ENCODE measurements around the gene IMMP2L. TPM values are rescaled to one million over a fixed set of nuclear protein-coding genes. Genes with fewer than 3 reads are reported as not detected.

IMMP2L gene
- total and polyA plus RNA-seq, 4 donors: 24.3 to 32.9 (median 26.8) TPM

DNA sequence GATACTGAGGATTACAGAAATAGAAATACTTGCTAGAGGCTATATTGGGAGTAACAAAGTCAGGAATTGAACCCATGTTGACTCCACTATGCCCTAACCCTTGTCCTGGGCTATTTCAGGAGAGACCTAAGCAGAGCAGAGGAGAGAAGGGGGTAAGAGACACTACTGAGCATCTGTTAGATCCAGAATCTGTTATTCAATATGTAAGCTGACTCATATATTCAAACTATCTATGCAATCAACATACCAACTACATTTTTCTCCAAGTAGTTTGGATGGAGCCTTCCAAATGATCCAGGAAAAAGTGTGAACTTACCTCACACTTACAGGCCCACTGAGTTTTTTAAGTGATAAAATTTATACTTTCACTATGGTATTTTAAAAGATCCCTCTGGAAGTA is 216.1 kb downstream of the IMMP2L start:
- intact Hi-C loops (cut with DNase I): no loop called here
- no peak for ATAC-seq (ENCODE audit: low FRiP score)
- no peaks in the 10 kb centered on the region for H3K36me3 ChIP-seq (ENCODE audit: control insufficient read depth in 1 of 2, insufficient read depth in 2 of 2, low read length in 1 of 2)

GRCh38 chr7:111343017-111343416 is 219.3 kb downstream of the IMMP2L start:
- ATAC-seq (ENCODE audit: low FRiP score) (no peak), DNase-seq (no peak)
- peaks cover 2% of the 10 kb centered on the region for H3K9me3 ChIP-seq (ENCODE audit: control insufficient read depth, low read length)
- H3K27ac ChIP-seq (ENCODE audit: low read depth in 1 of 2, low read length in 2 of 2): no peak overlapping the region
- no peaks in the 10 kb centered on the region for H3K27me3 ChIP-seq (ENCODE audit: control insufficient read depth in 1 of 2, insufficient read depth in 2 of 2, low read length in 1 of 2)
- intact Hi-C loops (cut with DNase I): no loop called here
- H3K36me3 ChIP-seq (ENCODE audit: control insufficient read depth in 1 of 2, insufficient read depth in 2 of 2, low read length in 1 of 2): no peaks in the 10 kb centered on the region
- H3K4me3 ChIP-seq (ENCODE audit: low read length in 2 of 2): no peak overlapping the region
- peaks cover 0 to 3% of the 10 kb centered on the region in 2 donors for H3K4me1 ChIP-seq (ENCODE audit: control insufficient read depth in 1 of 2, insufficient read depth in 2 of 2, low read length in 2 of 2)

More for the DNA sequence above, 216.1 kb downstream of the IMMP2L start:
- Histone ChIP-seq H3K27me3 (ENCODE audit: control insufficient read depth in 1 of 2, insufficient read depth in 2 of 2, low read length in 1 of 2) (no peaks in the 10 kb centered on the region), H3K9me3 (ENCODE audit: control insufficient read depth, low read length) (peaks cover 2% of the 10 kb centered on the region), H3K4me1 (ENCODE audit: control insufficient read depth in 1 of 2, insufficient read depth in 2 of 2, low read length in 2 of 2) (peaks cover 0 to 3% of the 10 kb centered on the region in 2 donors), H3K27ac (ENCODE audit: low read depth in 1 of 2, low read length in 2 of 2) (no peak overlapping the region), H3K4me3 (ENCODE audit: low read length in 2 of 2) (no peak overlapping the region)
- no peak for DNase-seq

DNA sequence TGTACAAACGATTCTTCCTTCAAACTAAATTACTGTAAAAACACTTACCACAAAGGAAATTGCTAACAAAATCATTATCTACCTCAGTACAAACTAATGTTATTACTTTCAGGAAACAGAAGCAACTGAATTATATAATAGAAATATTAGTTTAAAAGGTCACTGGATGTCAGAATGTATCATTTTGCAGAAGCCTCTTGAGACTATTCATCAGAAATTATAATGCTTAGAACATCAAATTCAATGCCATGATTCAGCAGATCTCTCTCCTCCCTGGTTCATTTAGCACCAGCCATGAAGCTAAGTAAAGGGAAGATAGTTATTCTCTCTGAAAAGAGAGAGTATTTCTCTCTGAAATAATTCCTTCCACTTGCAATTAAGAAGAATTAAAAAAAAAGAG is 223.3 kb downstream of the IMMP2L start:
- Histone ChIP-seq H3K4me1 (ENCODE audit: control insufficient read depth in 1 of 2, insufficient read depth in 2 of 2, low read length in 2 of 2) (no peaks in the 10 kb centered on the region), H3K4me3 (ENCODE audit: low read length in 2 of 2) (no peak overlapping the region), H3K27me3 (ENCODE audit: control insufficient read depth in 1 of 2, insufficient read depth in 2 of 2, low read length in 1 of 2) (no peaks in the 10 kb centered on the region), H3K36me3 (ENCODE audit: control insufficient read depth in 1 of 2, insufficient read depth in 2 of 2, low read length in 1 of 2) (no peaks in the 10 kb centered on the region), H3K9me3 (ENCODE audit: control insufficient read depth, low read length) (peaks cover under 1% of the 10 kb centered on the region), H3K27ac (ENCODE audit: low read depth in 1 of 2, low read length in 2 of 2) (no peak overlapping the region)
- ATAC-seq (ENCODE audit: low FRiP score) (no peak), DNase-seq (no peak)
- intact Hi-C loops (cut with DNase I): no loop called here
- WGBS, 2 donors: 70 to 75% methylated on average over 1 of the region's 1 CpG

- DNase-seq: no peak
- no peak for ATAC-seq (ENCODE audit: low FRiP score)
- 94 to 98% methylated on average over 1 of the region's 1 CpG for WGBS, 2 donors
- intact Hi-C loops (cut with DNase I): no loop called here
- Histone ChIP-seq H3K9me3 (ENCODE audit: control insufficient read depth, low read length) (no peaks in the 10 kb centered on the region), H3K4me1 (ENCODE audit: control insufficient read depth in 1 of 2, insufficient read depth in 2 of 2, low read length in 2 of 2) (no peaks in the 10 kb centered on the region), H3K36me3 (ENCODE audit: control insufficient read depth in 1 of 2, insufficient read depth in 2 of 2, low read length in 1 of 2) (no peaks in the 10 kb centered on the region), H3K27ac (ENCODE audit: low read depth in 1 of 2, low read length in 2 of 2) (no peak overlapping the region), H3K27me3 (ENCODE audit: control insufficient read depth in 1 of 2, insufficient read depth in 2 of 2, low read length in 1 of 2) (no peaks in the 10 kb centered on the region), H3K4me3 (ENCODE audit: low read length in 2 of 2) (no peak overlapping the region)
These were observed 229.3 kb downstream of the IMMP2L start for GRCh38 chr7:111333010-111333409.

- 79 to 80% methylated on average over 1 of the region's 1 CpG for WGBS, 2 donors
- no peaks in the 10 kb centered on the region for H3K4me1 ChIP-seq (ENCODE audit: control insufficient read depth in 1 of 2, insufficient read depth in 2 of 2, low read length in 2 of 2)
- no peaks in the 10 kb centered on the region for H3K9me3 ChIP-seq (ENCODE audit: control insufficient read depth, low read length)
- no peaks in the 10 kb centered on the region for H3K27me3 ChIP-seq (ENCODE audit: control insufficient read depth in 1 of 2, insufficient read depth in 2 of 2, low read length in 1 of 2)
- H3K27ac ChIP-seq (ENCODE audit: low read depth in 1 of 2, low read length in 2 of 2): no peak overlapping the region
- DNase-seq (no peak), ATAC-seq (ENCODE audit: low FRiP score) (no peak)
- no peaks in the 10 kb centered on the region for H3K36me3 ChIP-seq (ENCODE audit: control insufficient read depth in 1 of 2, insufficient read depth in 2 of 2, low read length in 1 of 2)
- H3K4me3 ChIP-seq (ENCODE audit: low read length in 2 of 2): no peak overlapping the region
- intact Hi-C loops (cut with DNase I): no loop called here
These were observed 232.1 kb downstream of the IMMP2L start for GRCh38 chr7:111330235-111330523.

GRCh38 chr7:111329367-111330234 is 232.7 kb downstream of the IMMP2L start:
- ATAC-seq (ENCODE audit: low FRiP score) (no peak), DNase-seq (no peak)
- Histone ChIP-seq H3K4me1 (ENCODE audit: control insufficient read depth in 1 of 2, insufficient read depth in 2 of 2, low read length in 2 of 2) (no peaks in the 10 kb centered on the region), H3K27me3 (ENCODE audit: control insufficient read depth in 1 of 2, insufficient read depth in 2 of 2, low read length in 1 of 2) (no peaks in the 10 kb centered on the region), H3K4me3 (ENCODE audit: low read length in 2 of 2) (no peak overlapping the region), H3K9me3 (ENCODE audit: control insufficient read depth, low read length) (no peaks in the 10 kb centered on the region), H3K27ac (ENCODE audit: low read depth in 1 of 2, low read length in 2 of 2) (no peak overlapping the region), H3K36me3 (ENCODE audit: control insufficient read depth in 1 of 2, insufficient read depth in 2 of 2, low read length in 1 of 2) (no peaks in the 10 kb centered on the region)
- intact Hi-C loops (cut with DNase I): no loop called here
- WGBS, 2 donors: 84 to 85% methylated on average over 5 of the region's 5 CpGs

- no peak overlapping the region for H3K27ac ChIP-seq (ENCODE audit: low read depth in 1 of 2, low read length in 2 of 2)
- no peak overlapping the region for H3K4me3 ChIP-seq (ENCODE audit: low read length in 2 of 2)
- H3K4me1 ChIP-seq (ENCODE audit: control insufficient read depth in 1 of 2, insufficient read depth in 2 of 2, low read length in 2 of 2): no peaks in the 10 kb centered on the region
- H3K27me3 ChIP-seq (ENCODE audit: control insufficient read depth in 1 of 2, insufficient read depth in 2 of 2, low read length in 1 of 2): no peaks in the 10 kb centered on the region
- DNase-seq (no peak), ATAC-seq (ENCODE audit: low FRiP score) (no peak)
- 91 to 93% methylated on average over 2 of the region's 2 CpGs for WGBS, 2 donors
- H3K36me3 ChIP-seq (ENCODE audit: control insufficient read depth in 1 of 2, insufficient read depth in 2 of 2, low read length in 1 of 2): no peaks in the 10 kb centered on the region
- intact Hi-C loops (cut with DNase I): no loop called here
- no peaks in the 10 kb centered on the region for H3K9me3 ChIP-seq (ENCODE audit: control insufficient read depth, low read length)
These were observed 233.8 kb downstream of the IMMP2L start for GRCh38 chr7:111328487-111328886.

GRCh38 chr7:111324776-111325175 is 237.5 kb downstream of the IMMP2L start:
- Histone ChIP-seq H3K4me3 (ENCODE audit: low read length in 2 of 2) (no peak overlapping the region), H3K27me3 (ENCODE audit: control insufficient read depth in 1 of 2, insufficient read depth in 2 of 2, low read length in 1 of 2) (no peaks in the 10 kb centered on the region), H3K9me3 (ENCODE audit: control insufficient read depth, low read length) (no peaks in the 10 kb centered on the region), H3K4me1 (ENCODE audit: control insufficient read depth in 1 of 2, insufficient read depth in 2 of 2, low read length in 2 of 2) (no peaks in the 10 kb centered on the region), H3K36me3 (ENCODE audit: control insufficient read depth in 1 of 2, insufficient read depth in 2 of 2, low read length in 1 of 2) (no peaks in the 10 kb centered on the region), H3K27ac (ENCODE audit: low read depth in 1 of 2, low read length in 2 of 2) (no peak overlapping the region)
- ATAC-seq (ENCODE audit: low FRiP score): no peak
- intact Hi-C loops (cut with DNase I): no loop called here
- DNase-seq: no peak

DNA sequence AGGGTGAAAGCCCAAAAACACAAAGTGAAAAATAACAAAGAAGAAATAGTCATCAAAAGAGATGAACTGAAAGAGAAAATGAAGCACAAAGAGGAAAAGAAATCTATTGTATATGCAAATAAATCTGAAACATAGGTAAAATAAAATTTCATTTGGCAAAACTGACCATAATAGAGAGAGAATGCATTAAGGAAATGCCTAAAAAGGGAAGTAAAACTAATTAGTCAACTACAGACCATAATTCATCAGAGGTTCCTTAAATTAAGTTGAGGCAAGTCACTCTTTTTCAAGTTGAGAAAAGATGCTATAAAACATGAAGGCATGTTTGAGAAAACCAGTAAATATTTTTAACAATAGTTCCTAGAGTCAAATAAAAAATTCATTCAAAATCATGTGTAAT is 238.1 kb downstream of the IMMP2L start:
- no peak for ATAC-seq (ENCODE audit: low FRiP score)
- intact Hi-C loops (cut with DNase I): no loop called here
- Histone ChIP-seq H3K27me3 (ENCODE audit: control insufficient read depth in 1 of 2, insufficient read depth in 2 of 2, low read length in 1 of 2) (no peaks in the 10 kb centered on the region), H3K4me1 (ENCODE audit: control insufficient read depth in 1 of 2, insufficient read depth in 2 of 2, low read length in 2 of 2) (no peaks in the 10 kb centered on the region), H3K4me3 (ENCODE audit: low read length in 2 of 2) (no peak overlapping the region), H3K9me3 (ENCODE audit: control insufficient read depth, low read length) (no peaks in the 10 kb centered on the region), H3K27ac (ENCODE audit: low read depth in 1 of 2, low read length in 2 of 2) (no peak overlapping the region), H3K36me3 (ENCODE audit: control insufficient read depth in 1 of 2, insufficient read depth in 2 of 2, low read length in 1 of 2) (no peaks in the 10 kb centered on the region)
- no peak for DNase-seq
